HG03135 (cell line): ENCODE results near the gene SHISA4.

Experiments
- ATAC-seq: cut with Tn5 transposase; IDR thresholded peaks from one replicate; pipeline ENCODE4 v1.9.1; 2021; ENCODE audit warnings: mild to moderate bottlenecking, moderate library complexity; ENCODE audit not compliant: unreplicated experiment

Gene SHISA4

DNA sequence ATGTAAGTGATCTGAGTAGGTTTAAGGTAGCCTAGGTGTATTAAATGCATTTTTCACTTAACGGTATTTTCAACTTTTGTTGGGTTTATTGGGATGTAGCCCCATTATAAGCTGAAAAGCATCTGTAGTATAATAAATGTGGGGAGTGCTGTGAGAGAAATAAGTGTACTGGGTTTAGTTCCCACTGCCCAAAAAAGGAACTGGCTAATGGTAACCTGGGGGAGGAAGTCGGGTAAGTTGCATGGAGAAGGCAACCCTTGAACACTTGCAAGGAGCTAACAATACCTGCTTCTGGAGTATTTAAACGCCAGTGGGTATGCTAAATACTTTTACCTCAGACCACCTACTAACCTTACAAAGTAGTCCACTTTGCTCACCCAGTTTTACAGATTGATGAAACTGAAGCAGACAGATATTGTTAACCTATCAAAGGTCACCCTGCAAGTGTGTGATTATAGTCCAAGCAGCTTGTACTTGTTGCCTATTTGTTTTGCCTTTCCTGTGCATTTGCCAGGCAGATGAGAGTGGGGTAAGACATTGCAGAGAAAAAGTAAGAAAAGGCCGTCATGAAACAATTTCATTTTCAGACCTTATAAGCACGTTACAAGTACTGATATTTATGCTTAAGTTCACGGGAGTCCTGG is 7.6 kb upstream of the SHISA4 start:
- ATAC-seq, result no peak

DNA sequence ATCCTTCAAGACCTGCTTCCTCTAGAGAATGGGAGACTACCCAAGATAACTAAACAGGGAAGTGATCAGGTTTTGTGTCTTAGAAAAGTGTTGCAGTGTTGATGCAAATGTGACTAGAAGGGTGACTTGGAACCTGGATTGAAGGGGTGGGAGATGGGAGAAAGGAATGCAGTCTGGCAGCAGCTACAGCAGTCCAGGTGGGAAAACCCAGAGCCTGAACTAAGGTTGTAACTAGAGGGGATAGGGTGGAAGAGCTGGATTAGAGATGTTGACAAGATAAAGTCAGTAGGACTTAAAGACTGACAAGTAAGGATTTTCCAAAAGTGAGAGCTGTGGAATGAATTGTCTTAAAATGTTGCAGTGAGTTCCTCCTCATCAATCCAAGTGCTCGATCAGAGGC is 7.1 kb upstream of the SHISA4 start:
- no peak for ATAC-seq

DNA sequence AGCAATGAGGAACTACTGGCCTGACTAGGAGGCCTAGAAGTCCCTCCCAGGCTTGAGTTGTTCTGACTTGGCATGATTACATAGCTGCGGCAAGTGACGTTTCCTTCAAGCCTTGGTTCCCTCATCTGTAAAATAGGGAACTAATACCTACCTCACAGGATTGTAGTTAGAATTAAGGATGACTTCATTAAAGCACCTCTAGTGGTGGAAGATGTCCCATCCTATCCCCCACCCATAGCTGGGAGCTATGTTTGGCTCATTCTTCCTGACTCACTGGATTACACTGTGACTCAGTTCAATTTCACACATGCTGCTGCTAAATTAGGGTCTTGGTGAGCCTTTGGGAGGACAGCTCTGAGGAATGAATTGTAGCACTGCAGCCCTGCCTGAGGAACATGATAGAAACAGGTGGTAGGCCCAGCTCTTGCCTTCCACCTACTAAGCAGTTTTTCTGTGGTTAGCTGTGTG is 6.0 kb upstream of the SHISA4 start:
- peak; percentile 77 for ATAC-seq

- ATAC-seq, result no peak
Observed at GRCh38 chr1:201883266-201883665, 5.4 kb upstream of the SHISA4 start.

DNA sequence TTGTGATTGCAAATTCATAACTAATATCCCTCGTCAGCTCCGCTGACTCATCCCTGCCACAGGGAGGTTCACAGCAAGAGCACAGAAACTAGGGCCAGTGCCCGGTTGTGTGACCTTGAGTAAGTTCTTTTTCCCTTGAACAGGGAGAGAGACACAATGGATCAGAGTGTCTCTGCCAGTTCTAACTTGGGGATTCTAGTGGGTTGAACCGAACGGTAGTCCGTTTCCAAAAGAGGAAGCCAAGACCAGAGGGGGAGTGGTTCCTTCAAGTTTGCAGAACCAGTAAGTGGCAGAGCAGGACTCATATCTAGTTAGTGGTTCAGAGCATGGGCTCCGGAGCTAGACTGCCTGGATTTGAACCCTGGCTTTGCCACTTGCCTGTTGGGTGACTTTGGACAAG is 4.9 kb upstream of the SHISA4 start:
- no peak for ATAC-seq

GRCh38 chr1:201884425-201884824 is 4.3 kb upstream of the SHISA4 start:
- no peak for ATAC-seq

DNA sequence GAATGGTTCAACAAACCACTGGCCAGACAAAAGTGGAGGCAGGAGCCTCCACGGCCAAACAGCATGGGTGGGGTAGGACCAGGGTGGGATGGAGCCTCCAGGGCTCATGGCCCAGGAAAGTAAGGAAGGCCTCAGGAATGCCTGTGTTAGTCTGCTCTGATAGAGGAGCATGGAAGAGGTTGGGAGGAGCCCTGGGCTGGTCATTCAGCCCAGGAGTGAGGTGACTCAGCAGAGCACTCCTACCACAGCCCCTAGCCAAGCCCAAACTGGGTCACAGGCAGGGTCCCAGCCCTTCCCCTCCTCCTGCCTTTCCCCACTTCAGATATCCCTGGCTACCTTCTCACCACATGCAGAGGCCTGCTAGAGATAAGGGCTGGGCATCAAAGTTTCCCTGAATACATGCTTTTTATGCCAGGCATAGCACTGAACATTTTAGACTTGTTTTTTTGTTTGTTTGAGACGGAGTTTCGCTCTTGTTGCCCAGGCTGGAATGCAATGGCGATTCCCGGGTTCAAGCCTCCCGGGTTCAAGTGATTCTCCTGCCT is 3.1 kb upstream of the SHISA4 start:
- ATAC-seq, result no peak

DNA sequence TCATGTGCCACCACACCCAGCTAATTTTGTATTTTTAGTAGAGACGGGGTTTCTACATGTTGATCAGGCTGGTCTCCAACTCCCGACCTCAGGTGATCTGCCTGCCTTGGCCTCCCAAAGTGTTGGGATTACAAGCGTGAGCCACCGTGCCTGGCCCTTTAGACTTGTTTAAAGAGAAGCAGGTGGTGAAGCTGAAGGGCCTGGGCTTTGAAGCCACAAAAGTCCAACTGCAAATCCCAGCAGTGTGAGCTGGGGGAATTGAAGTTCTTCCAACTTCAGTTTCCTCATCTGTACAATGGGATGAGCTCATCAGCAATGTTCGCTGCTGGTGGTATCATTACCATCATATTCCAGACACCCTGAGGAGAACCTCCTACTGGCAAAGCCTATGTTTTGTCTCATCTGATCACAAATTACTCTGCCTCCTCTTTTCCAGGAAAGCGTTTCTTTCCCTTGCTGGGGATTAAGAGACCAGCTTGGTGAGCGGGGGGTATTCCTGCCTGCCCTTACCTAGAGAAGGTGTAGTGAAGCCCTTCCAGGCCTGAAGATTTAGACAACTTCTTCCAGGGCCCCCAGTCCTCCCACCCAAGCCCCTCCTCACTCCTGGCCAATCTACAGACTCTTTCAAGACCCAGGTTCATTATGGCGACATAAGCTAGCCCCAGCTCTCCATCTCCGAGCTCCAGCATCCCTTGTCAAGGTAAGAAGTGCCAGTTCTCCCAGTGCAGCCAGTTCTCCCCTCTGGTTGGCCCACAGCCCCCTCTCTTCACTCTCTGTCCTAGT is 2.4 kb upstream of the SHISA4 start:
- no peak for ATAC-seq

GRCh38 chr1:201887116-201887866 is 1.4 kb upstream of the SHISA4 start:
- ATAC-seq, result no peak

DNA sequence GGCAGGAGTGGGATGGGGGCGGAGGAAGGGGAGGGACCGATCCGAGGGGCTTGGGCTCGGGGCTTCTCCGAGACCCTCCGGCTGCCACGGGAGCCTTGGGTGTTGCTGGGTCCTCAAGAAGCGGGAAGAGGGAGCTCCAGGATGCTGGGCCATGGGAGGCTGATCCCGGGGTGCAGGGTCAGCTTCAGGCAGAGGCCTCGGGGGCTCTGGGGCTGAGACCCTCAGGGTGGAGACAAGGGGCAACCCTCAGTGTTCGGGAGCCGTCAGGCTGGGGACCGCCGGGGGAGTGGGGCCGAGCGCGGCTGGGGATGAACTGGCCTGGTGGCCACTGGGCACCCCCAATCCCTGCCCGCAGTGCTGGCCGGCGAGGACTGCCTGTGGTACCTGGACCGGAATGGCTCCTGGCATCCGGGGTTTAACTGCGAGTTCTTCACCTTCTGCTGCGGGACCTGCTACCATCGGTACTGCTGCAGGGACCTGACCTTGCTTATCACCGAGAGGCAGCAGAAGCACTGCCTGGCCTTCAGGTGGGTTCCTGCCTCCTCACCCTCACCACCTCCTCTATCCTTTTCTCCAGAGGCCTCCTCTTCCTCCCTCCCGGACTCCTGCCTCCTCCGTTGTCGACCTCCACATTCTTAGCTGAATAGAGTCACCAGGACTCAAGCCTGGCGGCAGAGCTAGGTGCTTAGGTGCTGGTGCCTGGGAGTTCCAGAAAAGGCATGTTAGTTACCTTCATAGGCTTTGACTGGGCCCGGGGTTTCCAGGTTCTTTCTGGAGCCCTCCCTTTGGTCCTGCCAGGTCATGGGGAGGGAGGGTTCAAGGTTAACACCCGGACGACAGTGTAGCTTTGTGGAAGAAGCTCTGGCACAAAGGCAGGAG is 631 bp downstream of the SHISA4 start:
- no peak for ATAC-seq

- no peak for ATAC-seq
Observed at GRCh38 chr1:201890223-201890622, 1.5 kb downstream of the SHISA4 start.

DNA sequence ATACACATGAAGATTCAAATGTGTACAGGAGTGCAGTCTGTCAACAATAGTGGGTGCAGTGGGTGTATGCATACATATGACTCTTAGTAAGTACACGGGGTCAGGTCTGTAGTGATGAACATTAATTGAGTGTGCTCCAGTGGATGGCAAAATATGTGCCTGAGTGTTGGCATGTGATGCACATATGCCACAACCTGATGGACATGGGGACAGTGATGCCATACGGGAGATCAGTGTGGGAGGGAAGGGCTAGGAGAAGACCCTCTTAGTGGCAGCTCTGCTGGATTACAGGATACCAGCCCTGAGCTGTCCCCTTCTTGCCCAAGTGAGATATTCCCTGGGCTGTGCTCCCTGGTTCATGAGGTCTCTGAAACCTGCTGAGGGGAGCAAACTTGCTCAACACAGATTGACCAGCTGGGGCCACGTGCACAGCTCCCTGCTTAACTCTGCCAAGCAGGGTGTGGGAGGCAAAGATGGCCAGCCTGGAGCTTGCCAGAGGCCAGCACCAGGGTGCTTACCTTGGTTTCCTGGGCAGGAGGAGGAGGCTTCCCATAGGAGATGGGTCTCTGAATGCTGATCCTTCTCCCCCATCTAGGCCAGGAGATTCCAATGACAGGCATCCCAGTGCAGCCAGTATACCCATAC is 2.2 kb downstream of the SHISA4 start:
- ATAC-seq, result no peak

DNA sequence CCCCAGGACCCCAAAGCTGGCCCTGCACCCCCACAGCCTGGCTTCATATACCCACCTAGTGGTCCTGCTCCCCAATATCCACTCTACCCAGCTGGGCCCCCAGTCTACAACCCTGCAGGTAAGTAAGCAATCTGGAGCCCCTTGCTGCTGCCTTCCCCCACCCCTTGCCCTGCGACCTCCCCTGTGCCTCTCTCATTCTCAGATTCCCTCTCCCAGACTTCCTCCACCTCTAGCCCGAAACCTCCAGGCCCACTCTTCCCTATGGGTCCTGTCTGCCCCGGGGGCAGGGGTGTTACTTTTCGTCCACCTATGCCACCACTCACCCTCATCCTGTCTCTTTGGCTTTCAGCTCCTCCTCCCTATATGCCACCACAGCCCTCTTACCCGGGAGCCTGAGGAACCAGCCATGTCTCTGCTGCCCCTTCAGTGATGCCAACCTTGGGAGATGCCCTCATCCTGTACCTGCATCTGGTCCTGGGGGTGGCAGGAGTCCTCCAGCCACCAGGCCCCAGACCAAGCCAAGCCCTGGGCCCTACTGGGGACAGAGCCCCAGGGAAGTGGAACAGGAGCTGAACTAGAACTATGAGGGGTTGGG is 2.9 kb downstream of the SHISA4 start:
- ATAC-seq, result no peak

GRCh38 chr1:201892211-201892610 is 3.5 kb downstream of the SHISA4 start:
- ATAC-seq, result no peak

- no peak for ATAC-seq
Observed at GRCh38 chr1:201893431-201893830, 4.7 kb downstream of the SHISA4 start.

DNA sequence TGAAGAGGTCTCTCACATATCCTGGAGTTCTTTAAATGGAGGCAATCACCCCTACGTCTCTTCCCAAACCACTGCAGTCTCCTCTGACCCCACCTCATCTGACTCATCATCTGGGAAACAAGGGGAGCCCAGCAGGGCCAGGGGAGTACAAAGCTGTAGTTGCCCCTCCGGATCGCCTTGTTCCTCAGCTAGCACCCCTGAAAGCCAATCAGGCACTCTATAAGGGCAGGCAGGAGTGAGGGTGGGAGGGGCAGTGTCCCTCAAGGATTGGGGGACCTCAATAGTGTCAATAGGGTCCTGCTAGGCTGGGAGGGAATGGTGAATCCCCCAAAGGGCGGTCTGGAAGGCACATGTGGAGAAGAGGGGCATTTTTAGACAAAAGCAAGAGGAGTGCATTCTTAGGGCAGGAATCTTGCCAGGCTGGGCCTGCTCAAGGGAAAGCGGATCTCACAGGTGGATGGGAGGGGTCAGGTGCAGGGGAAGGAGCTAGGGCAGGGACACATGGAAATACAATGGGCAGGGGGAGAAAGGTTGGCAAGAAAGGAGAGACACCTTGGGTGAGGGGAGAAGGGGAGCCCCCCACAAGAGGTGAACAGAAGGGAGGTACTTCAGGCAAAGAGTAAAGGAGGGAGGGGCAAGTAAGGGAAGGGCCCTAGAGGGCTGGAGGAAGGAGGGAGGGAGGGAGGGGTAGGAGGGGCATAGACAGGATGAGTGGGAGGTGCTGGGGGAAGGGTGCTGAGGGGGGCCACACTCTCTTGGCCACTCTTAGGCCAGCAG is 5.8 kb downstream of the SHISA4 start:
- no peak for ATAC-seq

DNA sequence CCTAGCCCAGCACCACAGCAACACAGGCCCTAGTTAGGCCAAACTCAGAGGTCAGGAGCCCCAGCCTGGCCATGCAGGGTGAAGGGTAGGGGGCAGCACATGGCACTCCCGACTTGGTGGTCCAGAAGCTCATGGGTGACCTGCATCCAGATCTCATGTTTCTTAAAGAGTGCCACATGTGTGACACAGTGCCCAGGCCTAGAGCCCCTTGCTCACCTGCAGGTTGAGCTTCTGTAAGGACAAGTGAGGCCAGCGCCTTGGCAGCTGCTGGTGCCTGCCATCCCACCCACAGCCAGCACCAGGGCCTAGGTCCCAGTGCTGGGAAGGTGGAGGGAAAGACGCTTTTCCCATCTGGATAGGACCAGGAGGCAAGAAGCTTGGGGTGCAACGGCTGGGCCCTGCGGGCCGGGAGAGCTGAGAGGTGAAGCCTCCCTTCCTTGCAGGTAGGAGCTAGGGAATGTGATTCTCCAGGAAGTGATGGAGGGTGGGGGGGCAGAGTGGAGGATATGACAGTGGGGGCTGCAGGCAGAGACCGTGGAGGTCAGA is 6.5 kb downstream of the SHISA4 start:
- ATAC-seq, result no peak

DNA sequence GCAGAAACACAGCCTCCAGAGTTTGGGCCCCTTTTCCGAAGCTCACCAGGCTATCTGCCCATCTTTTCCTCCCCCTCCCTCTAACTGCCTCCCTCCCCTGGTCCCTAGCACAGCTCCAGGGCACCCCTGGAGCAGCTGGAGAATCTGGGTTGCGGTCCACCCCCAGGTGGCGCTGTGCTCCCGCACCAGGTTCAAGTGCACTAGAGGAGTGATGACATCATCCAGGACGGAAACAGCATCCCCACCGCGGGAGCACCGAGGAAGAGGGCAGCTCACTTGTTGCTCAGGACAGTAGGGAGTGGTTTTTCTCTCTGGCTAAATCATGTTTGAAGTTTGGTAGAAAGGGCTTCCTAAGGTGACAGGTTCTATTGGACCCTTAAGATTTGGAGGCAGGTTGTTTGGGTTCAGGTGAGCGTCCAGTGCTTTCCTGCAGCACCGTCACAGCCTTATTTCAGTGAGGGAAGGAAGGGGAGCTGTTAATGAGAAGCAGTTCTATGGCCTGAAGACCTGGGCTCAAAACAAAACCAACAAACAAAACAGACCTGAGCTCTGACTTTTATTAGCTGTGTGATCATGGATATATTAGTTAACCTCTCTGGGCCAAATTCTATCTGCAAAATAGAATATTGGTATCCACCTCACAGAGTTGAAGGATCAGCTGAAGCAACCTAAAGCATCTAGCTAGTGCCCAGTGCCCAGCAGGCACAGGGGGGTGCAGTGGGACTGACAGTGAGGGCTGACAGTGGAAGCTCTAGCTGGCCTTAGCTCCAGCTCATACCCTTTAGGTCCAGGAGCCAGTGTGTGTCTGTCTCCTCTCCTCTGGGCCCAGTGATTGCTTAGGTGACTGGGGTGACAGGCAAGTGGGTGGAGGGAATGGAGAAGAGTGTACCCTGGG is 7.5 kb downstream of the SHISA4 start:
- peak; percentile 81 for ATAC-seq
